HG03439 (cell line): Measurements from ENCODE around the gene SCMH1.
A peak's percentile ranks its signal among the peaks of the same experiment; 100 is the strongest.

Source experiments
- ATAC-seq: cut with Tn5 transposase; IDR thresholded peaks from one replicate; pipeline ENCODE4 v1.9.1; 2021; ENCODE audit warnings: mild to moderate bottlenecking, moderate library complexity; ENCODE audit not compliant: unreplicated experiment

SCMH1 gene

DNA sequence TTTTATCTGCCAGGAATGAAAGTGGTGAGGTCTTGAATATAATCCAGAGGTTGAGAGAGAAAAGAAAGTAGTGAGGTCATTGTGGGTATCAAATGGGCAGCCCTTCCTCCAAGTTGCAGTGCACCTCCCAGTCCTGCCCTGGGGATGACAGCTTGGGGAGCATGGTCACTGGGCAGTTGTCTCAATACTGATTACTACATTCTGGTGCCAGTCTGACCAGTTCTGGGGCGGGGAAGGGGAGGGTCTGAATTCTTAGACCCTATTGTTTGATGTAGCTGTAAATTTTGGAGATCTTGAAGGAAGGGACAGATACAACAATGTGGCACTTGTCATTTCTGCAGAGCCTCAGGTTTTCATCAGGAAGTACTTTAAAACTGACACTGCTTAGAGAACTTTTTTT lies 231.8 kb downstream of the SCMH1 start:
- no peak for ATAC-seq

DNA sequence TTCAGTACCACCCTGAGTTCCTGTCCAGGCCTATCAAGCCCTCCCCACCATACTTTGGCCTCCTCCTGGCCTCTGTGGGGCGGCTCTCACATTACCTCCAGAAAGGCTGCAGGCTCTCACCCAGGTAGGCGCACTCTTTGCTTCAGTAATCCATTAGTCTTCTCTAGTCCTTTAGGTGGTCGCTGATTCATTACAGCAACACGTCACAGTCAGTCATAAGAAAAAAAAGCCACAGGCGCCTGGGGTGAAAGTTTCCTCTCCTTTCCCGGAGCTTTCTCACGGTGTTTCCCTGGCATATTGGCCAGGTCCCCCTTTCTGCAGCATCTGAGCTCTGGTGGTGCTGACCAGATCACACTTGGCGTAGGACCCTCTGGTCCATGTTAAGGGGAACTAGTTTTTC lies 232.6 kb downstream of the SCMH1 start:
- ATAC-seq, result no peak

DNA sequence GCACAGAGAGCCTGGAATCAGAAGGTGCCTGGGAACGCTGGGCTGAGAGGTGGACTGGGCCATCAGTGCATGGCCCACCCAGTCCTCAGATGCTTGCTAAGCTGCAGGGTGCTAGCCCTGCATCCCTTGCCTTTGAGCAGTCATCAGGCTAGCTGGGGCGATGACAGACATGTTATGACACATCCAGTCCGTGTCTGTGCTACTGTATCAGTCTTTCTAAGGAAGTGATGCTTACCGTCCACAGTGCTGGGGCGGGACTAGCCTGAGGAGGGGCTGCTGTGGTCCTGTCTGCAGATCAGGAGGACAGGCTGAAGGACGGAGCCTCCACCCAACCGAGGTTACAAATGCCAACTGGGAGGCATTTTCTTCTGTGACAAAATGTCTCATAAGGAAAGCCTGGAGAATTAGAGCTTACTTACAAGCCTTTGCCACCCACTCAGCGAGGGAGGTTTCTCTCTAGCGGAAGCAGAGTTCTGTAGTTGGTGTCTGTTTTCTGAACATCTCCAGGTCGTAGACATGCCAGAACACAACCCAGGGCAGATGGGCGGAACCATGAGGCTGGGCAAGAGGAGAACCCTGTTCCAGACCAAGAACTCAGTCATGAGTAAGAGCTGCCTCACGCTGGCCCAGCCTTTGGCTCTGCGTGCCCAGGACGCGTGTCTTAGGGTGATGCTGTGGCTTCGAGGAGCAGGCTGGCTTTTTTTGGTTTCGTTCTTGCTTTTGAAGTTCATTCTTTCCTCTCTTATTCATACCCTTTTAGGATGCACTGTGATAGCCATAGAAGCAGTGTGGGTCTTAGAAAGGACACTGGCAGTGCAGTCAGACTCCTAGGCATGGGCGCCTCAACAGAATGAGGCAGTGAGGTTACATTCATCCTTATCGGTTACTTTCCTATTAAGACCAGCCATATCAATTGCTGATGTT lies 234.9 kb downstream of the SCMH1 start:
- no peak for ATAC-seq

GRCh38 chr1:41005876-41006275 lies 236.2 kb downstream of the SCMH1 start:
- no peak for ATAC-seq

DNA sequence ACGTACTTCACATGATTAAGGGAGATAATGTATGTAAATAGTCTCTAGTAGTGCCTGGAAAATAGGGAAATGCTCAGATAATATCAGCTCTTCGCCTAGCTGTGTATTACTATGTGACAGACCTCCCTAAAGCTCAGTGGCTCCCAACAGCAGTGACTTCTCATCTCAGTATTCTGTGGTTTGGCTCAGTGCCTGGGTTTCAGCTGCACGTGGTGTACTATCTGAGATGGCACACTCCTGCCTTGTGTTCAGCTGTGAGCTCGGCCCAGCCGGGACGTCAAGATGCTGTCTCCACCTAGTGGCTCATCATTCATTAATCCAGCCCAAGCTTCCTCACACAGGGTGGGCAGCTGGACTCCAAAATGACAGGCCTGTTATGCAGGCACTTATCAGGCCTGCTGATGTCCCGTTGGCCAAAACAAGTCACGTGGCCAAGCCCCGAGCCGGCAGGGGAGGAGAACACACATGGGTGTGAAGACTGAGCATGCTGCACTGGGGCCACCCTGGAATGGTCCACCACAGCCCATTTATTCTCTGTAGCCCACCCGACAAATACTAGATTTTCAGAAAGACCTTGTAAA lies 238.4 kb downstream of the SCMH1 start:
- peak; percentile 87 for ATAC-seq

DNA sequence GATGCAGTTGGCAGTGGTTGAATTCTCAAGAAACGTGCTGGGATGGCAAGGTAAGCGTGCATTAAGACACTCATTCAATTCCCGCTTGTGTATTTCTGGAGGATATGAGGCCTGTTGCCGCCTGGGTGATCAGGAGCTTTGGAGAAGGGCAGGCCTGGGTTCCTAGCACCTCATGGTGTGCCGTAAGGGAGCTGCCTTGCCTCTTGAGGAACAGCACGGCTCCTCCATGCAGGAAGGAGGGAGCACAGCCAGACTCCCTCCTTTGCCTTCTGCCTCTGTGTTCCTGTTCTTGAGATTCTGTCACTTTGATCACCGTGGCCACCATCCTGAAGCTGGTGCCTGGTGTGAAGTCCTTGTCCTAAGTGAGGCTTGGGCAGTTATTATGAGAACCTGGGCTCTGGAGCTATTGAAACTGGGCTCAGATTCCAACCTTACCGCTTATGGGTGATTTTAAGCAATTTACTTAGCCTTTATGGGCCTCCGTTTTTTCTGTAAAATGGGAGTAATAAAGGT lies 238.9 kb downstream of the SCMH1 start:
- no peak for ATAC-seq

DNA sequence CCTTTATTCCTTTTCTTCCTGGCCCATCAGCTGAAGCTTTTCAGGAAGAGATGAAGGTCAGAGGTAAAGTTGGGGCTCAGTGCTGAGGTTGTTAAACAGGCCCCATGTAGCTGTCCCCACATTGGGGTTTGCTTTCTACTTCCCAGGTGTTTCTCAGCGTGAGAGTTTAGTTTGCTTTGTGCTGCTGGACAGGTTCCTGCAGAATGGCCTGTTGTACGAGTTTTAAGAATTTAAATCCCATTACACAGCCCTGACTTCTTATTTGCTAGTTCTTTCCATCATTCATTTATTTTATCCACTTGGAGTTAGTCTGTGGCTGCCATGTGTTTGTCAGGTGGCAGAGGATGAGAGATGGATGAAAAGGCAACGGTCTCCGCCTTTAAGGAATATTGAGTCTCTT lies 243.4 kb downstream of the SCMH1 start:
- ATAC-seq, result no peak

DNA sequence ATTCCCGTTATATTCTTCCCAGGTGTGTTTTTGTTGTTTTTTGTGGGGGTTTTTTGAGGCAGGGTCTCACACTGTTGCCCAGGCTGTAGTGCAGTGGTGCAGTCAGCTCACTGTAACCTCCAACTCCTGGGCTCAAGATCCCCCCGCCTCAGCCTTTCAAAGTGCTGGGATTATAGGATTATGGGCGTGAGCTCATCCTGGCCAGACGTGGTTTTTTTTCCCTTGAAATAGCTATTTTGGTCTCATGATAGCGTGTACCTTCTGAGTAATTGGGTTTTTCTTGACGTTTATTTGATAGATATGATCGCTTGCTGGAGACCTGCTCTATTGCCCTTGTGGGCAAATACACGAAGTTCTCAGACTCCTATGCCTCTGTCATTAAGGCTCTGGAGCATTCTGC lies 245.0 kb downstream of the SCMH1 start:
- no peak for ATAC-seq

GRCh38 chr1:40989066-40989465 lies 253.0 kb downstream of the SCMH1 start:
- no peak for ATAC-seq

GRCh38 chr1:40988280-40988679 lies 253.8 kb downstream of the SCMH1 start:
- ATAC-seq, result no peak

GRCh38 chr1:40987439-40988276 lies 254.4 kb downstream of the SCMH1 start:
- no peak for ATAC-seq

- no peak for ATAC-seq
Observed at GRCh38 chr1:40986956-40987355, 255.2 kb downstream of the SCMH1 start.

- no peak for ATAC-seq
Observed at GRCh38 chr1:40986328-40986783, 255.8 kb downstream of the SCMH1 start.

DNA sequence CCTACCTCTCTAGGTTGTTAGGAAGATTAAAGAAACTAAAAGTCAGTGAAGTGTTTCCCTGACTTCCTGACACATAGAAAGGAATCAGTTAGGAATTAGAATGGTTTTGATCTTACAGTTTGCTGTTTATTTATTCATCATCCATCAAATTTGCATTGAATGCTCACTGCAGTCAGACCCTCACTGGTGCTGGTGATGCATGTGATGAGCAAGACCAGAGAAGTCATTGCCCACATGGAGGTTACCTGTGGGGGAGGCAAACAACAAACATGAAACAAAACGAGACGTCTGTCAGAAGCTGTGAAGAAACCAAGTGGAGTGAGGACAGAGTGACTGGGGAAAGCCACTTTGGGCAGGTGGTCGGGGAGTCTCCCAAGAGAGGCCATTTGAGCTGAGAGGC lies 256.2 kb downstream of the SCMH1 start:
- no peak for ATAC-seq

DNA sequence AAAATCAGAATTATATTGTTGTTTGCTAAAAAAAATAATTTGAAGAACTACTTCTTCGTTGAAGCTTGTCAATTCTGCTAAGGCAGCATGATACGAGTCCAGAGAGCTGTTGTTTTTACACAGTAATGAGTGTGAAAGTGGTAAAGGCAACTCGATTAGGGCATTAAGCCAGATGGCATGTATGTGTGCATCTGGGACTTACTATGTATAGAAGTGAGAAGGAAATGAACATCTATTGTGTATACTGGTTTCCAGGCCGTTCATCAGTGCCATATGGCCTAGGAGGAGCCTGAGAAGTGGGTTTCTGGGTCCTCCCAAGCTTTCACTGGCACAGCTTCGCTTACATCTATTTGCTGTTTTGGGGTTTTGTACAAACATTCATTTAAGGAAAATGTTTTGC lies 256.9 kb downstream of the SCMH1 start:
- no peak for ATAC-seq

DNA sequence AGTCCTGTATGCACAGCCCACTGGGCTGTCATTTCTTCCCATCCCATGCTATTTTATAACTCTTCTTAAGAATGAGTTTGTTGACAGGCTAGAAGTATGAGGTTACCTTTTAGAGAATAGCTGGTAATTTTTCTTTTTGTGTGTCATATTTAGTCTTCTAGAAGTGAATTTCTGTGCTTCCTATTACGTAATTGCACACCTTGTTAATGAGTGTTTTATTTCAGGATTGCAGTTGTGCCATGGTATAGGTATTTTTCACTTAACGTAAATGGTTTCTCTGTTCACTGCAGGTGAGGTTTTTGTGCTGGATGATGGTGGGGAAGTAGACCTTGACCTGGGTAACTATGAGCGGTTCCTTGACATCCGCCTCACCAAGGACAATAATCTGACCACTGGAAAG lies 257.6 kb downstream of the SCMH1 start:
- no peak for ATAC-seq

GRCh38 chr1:40984066-40984465 lies 258.0 kb downstream of the SCMH1 start:
- no peak for ATAC-seq

- no peak for ATAC-seq
Observed at GRCh38 chr1:40983286-40983685, 258.8 kb downstream of the SCMH1 start.

- no peak for ATAC-seq
Observed at GRCh38 chr1:40982721-40983120, 259.4 kb downstream of the SCMH1 start.

DNA sequence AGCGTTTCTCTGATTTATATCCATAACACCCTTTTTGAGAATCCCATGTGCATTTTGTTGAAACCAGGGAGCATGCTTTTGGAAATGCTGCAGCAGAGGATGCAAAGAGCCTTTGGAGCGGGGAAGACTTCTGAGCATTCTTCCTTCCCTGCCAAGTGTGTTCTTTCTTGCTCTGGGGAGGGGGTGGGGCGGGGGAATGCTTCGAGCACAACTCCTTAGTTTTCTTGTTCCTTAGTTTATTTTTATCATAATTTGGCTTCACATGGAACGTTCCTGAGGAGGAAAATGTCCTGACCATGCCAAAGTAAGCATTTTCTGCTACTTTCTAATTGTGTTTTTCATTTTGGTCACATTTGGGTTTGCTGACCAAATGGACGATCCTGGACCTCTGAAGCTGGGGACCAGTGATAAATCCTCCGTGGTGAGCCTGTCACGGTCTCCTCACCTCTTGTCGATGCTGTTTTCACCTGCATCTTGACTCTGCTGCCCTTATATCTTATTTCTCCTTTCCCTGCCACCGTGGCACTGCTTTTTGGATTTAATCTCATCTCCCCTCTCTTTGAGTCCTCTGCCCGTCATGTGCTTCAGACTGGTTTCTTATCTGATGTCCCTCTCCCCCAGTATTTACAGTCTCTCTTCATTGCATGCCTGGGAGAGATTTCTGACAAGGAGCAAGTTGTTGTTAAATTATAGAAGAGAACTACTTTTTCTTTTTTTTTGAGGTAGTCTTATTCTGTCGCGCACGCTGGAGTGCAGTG lies 260.2 kb downstream of the SCMH1 start:
- ATAC-seq, result no peak
